Measurements from ENCODE around the gene SMAD5.

Gene SMAD5

DNA sequence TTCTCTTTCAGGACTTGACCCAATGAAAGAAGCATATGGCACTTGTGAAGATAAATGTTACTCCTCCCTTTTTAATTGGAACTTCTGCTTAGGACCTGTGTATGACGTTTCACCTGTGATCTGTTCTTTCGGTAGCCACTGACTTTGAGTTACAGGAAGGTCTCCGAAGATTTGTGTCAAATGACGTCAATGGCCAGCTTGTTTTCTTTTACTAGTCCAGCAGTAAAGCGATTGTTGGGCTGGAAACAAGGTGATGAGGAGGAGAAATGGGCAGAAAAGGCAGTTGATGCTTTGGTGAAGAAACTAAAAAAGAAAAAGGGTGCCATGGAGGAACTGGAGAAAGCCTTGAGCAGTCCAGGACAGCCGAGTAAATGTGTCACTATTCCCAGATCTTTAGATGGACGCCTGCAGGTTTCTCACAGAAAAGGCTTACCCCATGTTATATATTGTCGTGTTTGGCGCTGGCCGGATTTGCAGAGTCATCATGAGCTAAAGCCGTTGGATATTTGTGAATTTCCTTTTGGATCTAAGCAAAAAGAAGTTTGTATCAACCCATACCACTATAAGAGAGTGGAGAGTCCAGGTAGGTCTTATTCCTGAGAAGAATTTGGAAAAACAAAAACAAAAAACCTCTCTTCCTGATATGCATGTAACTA is 21.1 kb downstream of the SMAD5 start:
- DNase-seq (ENCODE audit: low read depth in 1 of 2, low spot score in 1 of 2): no peak

DNA sequence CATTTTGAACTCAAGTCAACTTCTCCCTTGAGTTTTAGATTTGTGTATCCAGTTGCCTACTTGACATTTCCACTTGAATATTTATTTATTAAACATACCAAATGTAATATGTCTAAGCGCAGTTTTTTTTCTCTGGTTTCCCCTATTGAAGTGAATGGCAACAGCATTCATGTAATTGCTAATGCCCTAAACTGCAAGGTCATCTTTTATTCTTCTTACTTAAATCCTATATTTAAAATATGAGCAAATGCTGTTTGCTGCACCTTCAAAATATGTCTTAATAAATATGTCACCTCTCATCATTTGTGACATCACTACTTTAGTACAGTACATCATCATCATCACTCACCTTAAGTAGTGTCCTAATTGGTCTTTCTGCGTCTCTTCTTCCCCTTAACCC is 22.4 kb downstream of the SMAD5 start:
- no peak for DNase-seq (ENCODE audit: low read depth in 1 of 2, low spot score in 1 of 2)

DNA sequence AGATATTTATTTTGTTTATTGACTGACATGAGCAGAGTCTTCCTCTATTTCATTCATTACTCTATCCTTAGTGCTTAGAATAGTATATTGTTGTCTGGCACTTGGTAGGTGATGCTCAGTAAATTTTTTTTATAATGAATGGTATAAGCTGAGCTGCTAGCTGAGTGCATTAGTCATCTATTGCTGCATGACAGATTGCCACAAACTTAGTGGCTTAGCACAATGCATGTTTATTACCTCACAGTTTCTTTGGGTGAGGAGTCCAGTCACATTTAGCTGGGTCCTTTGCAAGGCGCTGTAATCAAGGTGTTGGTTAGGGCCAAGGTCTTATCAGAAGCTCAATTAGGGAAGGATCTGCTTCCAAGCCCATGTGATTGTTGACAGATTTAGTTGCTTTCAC is 23.1 kb downstream of the SMAD5 start:
- DNase-seq (ENCODE audit: low read depth in 1 of 2, low spot score in 1 of 2): no peak

DNA sequence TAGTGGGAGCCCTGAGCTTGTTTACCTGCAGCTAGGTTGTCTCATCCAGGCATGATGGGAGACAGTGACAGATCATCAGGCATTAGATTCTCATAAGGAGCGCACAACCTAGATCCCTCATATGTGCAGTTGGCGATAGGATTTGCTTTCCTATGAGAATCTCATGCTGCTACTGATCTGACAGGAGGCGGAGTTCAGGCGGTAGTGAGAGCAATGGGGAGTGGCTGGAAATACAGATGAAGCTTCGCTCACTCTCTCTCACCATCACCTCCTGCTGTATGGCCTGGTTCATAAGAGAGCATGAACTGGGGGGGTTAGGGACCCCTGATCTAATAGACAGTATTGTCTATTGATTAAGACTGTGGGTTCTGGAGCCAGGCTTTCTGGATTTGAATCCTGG is 24.9 kb downstream of the SMAD5 start:
- DNase-seq (ENCODE audit: low read depth in 1 of 2, low spot score in 1 of 2): no peak

DNA sequence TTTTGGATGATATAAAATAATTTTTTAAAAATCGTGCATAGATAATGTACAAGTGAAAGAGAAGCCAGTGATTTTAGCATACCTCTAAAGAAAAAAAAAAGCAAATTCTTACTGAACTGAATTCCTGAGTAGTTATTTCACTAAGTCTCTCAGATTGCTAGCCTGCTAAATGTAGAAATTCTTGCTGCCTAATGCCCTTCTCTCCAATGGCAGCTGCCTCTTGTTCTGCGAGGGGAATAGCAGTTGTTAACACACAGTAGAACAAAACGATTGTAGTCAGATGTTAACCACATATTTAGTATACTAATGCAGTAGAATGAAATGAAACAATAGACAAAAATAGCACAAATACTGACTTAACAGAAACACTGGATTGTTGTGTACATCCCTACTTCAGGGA is 26.8 kb downstream of the SMAD5 start:
- no peak for DNase-seq (ENCODE audit: low read depth in 1 of 2, low spot score in 1 of 2)

DNA sequence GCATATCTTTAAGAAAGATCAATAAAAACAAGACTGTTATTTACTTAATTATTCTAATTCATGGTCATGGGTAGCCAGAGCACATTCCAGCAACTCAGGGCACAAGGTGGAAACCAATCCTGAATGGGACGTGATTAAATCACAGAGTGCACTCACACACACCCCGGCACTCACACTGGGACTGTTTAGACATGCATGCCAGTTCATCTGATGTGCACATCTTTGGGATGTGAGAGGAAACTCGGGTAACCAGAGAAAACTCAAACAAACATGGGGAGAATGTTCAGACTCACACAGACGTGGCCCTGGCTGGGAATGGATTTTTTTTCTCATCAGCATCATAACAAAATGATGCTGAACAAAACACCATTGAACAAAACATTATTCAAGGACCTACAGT is 29.4 kb downstream of the SMAD5 start:
- DNase-seq (ENCODE audit: low read depth in 1 of 2, low spot score in 1 of 2): no peak

DNA sequence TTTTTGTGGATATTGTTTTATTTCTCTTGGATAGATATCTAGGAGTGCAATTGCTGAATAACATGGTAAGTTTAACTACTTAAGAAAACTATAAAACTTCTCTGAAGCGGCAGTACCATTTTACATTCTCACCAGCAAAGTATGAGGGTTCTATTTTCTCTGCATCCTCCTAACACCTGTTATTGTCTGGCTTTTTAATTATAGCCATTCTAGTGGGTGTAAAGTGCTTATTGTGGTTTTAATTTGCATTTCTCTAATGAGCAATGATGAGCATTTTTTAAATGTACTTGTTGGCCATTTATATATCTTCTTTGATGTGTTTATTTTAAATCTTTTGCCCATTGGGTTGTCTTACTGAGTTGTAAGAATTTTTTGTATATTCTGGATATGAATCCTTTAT is 31.6 kb downstream of the SMAD5 start:
- no peak for DNase-seq (ENCODE audit: low read depth in 1 of 2, low spot score in 1 of 2)

DNA sequence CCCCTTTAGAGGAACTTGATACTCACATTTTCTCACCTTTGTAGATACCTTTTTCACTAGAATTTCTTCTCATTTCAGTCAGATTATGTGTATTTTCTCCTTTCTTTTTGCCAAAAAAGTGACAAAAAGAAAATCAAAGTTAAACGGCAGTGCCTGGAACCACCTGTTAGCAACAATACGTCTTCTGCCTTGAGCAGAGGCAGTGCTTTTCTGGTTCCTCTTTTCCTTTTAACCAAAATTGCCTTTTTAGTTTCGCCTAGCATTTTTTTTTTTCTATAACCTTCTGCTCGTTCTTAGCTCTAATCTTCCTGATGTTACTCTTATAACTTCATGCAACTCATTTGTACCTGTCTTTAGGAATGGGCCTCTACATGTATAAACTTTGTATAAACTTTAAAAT is 34.3 kb downstream of the SMAD5 start:
- no peak for DNase-seq (ENCODE audit: low read depth in 1 of 2, low spot score in 1 of 2)

DNA sequence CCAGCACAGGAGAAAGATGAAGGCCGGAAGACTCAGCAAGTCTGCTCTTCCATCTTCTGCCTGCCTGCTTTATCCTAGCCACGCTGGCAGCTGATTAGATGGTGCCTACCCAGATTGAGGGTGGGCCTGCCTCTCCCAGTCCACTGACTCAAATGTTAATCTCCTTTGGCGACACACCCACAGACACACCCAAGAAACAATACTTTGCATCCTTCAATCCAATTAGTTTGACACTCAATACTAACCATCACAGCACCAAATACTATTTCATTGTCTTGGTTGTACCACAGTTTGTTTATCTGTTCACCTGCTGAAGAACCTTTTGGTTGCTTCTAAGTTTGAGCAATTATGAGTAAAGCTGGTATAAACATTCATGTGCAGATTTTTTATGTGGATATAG is 36.6 kb downstream of the SMAD5 start:
- no peak for DNase-seq (ENCODE audit: low read depth in 1 of 2, low spot score in 1 of 2)

DNA sequence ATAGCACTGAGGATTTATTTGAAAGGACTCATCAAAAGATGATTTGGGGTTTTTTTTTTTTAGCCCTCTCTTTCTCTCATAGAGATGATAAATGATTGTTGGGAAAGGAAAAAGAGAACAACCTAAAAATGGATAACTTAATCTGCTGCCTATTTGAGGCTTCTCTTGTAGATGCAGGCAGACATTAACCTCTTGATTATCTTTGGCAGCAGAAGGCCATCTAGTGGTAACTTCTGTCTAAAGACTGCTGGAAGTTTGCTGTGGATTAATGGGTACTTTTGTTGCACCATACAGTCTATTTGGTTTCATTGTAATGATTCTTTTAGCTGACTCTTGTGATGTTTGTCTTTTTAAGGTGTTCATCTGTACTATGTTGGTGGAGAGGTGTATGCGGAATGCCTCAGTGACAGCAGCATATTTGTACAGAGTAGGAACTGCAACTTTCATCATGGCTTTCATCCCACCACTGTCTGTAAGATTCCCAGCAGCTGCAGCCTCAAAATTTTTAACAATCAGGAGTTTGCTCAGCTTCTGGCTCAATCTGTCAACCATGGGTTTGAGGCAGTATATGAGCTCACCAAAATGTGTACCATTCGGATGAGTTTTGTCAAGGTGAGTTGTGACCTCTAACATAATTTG is 41.5 kb downstream of the SMAD5 start:
- DNase-seq (ENCODE audit: low read depth in 1 of 2, low spot score in 1 of 2): no peak

DNA sequence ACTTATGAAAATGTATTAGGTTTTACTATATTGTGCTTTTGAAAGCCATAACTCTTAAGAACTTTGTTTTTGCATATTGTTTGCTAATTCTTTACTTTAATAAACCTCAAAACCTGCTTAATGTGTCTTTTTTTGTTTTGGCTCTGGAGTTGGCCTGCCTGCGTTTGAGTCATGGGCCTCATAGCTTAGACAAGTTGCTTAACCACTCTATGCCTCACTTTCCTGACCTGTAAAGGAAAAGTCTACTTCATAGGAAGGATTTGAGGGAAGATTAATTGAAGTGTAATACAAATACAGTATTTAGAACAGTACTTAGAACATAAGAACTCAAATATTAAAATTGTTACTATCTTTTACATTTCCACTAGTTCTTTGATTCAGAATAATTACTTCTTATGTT is 50.0 kb downstream of the SMAD5 start:
- no peak for DNase-seq (ENCODE audit: low read depth in 1 of 2, low spot score in 1 of 2)

DNA sequence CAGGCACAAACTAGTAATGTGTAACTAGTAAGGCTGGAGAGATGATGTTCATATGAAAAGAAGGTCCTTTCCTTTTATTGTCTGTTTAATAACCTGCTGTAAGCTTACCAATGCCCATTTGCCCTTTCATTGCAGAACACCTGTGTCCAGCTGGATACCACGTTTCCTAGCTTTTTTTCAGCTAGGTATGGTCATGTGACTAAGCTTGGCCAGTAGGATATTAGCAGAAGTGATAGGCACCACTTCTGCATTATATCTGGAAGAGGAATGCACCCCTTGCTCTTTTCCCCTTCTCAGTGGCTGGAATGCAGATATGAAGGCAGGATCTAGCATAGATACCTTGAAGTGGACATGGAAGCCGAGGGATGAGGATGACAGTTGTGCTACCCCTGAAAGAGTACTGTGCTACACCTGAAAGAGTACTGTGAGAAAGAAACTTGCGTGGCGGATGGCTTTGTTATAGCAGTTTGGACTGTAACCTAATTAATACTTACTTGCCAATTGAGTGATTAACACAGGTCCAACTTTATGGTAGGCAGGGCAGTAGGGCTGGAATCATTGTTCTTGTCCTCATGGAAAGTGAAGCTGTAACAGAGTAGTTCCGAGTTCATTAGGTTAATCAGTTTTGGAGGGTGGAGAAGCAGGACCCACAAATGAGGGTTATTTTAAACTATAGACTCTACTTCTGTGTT is 53.5 kb downstream of the SMAD5 start:
- no peak for DNase-seq (ENCODE audit: low read depth in 1 of 2, low spot score in 1 of 2)

DNA sequence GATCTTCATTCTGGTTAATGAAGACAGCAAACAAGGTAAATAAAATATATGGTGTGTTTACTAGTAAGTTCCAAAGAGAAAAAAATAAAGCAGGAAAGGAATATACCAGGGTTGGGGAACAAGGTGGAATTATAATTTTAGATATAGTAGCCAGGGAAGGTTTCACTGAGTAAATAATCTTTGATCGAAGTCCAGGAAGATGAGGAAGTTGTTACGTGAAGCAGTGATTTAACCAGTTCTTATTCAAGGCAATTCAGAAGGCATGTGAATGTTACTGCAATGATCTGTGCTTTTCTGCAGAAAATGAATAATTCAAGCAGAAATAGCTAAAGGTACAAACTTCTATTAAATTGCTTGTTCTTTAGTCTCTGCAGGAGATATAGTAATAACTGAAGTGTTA is 54.2 kb downstream of the SMAD5 start:
- no peak for DNase-seq (ENCODE audit: low read depth in 1 of 2, low spot score in 1 of 2)

DNA sequence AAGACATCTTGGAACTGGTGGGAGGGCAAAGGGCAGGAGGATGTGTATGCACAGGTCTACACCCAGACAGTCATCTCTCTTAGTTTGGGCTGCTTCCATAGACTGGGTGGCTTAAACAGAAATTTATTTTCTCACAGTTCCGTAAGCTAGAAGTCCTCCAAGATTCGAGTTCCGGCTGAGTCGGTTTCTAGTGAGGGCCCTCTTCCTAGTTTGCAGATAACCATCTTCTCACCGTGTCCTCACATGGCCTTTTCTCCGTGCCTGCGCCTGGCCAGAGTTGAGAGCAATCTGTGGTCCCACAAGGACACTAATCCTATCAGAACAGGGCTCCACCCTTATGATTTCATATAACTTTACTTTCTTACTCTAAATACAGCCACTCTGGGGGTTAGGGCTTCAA is 56.2 kb downstream of the SMAD5 start:
- DNase-seq (ENCODE audit: low read depth in 1 of 2, low spot score in 1 of 2): no peak

DNA sequence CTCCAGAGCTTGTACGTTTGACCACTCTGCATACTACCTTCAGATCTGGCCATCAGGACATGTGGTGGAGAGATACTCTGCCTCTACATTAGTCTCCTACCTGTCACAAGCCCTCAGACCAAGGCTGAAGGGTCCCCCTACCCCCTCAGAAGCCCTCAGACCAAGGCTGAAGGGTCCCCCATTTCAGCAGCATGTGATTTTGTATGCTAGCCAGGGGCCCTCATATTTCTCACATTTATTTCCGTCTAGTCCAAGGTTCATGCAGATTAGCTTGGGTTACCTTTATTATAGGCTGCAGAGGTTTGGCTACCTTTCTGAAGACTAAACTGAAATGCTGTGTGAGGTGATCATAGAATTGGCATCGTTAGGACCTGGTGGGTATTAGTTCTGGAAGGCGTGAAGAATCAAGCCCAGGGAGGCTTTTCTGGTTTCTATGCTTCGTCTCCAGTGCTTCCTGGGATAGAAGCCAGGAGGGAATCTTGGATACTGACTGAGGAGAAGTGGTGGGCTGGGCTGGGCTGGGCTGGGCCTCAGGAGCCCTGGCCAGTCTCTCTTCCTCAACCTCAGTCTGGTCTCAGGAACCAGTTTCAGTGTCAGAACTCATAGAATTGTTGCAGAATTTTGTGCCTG is 57.6 kb downstream of the SMAD5 start:
- no peak for DNase-seq (ENCODE audit: low read depth in 1 of 2, low spot score in 1 of 2)

DNA sequence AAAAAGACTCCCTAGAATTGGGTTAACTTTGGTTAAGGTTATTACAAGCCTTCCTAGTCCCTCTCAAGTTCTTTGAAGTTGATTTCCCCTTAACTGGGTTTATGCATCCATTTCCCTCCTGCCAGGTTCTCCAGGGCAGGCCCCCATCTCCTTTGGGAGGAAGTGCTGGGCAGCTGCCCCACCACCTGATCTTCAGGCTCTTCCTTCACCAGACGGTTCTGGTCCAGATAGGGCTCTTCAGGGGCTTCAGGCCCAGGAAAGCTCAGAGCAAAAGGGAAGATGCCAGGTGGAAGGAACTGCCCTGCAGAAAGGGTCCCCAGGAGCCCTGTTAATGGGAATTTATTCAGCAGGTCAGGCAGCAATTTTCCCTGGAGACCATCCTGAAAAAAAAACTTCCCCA is 58.3 kb downstream of the SMAD5 start:
- DNase-seq (ENCODE audit: low read depth in 1 of 2, low spot score in 1 of 2): no peak

DNA sequence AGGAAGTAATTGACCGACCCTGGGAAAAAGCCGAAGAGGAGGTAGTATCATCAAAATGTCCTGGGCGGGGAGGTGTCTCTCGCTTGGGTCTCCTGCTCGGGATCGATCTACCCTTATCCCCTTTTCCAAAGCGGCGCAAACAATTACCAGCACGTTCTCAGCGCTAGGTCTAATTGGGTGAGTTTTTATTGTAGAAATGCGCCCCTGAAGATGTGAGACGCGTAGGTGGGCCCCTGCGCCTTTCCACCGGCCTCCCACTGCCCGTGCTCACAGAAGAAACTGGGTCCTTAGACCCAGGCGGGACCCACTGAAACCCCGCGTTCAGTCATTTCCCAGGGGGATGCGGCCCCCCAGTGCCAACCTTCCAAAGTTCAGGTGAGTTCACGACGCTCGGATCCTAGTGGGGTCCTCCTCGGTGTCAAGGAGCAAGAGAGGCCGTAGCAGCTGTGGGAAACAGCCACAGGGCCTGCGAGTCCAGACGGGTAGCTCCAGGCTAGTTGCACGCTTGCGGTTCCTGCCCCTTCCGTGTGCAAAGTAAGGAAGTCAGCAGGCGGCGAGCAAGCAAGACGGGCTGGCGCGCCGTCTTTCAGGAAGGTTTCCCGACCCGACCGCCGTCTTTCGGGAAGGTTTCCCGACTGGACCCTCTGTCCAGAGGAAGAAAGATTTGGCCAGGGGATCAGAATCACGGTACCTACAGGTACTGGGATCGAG is 58.8 kb downstream of the SMAD5 start:
- DNase-seq (ENCODE audit: low read depth in 1 of 2, low spot score in 1 of 2): no peak

DNA sequence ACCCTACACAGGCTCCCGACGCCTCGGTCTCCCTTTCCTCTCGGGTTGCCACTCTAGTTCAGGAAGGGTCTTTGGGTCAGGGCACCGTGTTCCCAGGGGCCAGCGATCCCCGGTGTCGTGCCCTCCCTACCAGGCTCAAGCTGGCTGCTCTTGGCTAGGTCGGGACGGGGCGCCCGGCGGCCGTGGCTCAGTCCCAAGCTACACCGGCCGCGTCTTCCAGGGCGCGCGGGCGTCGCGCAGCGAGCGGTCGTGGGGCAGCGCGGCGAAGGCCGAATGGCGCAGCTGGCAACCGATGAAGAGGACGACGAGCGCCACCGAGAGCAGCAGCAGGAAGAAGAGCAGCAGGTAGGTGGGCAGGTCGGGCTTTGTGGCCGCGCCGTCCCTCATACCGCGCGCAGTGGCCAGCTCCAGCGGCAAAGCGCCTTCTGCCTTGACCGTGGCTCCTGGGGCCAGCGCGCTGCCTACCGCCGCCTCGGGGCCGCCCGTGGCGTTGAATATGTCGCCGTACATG is 59.4 kb downstream of the SMAD5 start:
- DNase-seq (ENCODE audit: low read depth in 1 of 2, low spot score in 1 of 2): no peak

DNA sequence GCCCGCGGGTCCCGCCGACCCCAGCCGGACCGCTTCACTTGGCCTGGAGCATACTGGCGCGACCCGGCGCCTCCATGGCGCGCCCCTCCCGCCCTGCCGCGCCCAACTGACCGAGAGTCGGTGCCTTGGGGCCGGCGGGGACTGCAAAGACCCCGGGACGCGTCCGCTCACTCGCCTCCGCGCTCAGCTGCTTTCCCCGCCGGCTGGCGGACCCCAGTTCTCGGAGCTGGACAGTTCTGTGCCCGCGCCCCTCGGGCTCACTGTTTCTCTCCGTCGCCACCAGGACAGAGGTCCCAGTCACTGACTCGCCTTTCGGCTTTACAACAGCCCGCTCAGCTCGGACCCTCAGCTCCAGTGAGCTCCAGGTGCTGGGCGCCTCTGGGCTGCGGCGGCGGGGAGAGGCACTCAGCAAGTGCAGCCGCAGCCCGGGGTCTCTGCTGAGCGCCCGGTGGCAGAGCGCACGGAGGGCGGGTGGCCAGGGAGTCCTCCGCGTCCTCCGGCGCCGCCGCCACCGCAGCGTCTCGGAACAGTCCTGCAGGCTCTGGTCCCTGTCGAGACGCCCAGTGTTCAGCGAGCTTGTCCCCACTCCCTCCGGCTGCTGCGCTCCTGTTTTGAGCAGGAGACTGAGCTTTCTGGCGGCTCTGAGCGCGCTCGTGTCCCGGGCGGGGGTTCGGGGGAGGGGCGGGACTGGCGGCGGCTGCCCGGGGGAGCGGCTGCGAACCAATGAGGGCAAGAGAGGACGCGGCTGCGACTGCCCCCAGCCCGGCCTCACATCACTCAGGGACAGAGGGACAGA is 60.1 kb downstream of the SMAD5 start, which contains the start of gene SMIM32:
SMIM32 (minus strand) TSS at position 637 of the 796 bp plus-strand sequence. CDS start 638 bp downstream, outside the sequence.
- no peak for DNase-seq (ENCODE audit: low read depth in 1 of 2, low spot score in 1 of 2)

DNA sequence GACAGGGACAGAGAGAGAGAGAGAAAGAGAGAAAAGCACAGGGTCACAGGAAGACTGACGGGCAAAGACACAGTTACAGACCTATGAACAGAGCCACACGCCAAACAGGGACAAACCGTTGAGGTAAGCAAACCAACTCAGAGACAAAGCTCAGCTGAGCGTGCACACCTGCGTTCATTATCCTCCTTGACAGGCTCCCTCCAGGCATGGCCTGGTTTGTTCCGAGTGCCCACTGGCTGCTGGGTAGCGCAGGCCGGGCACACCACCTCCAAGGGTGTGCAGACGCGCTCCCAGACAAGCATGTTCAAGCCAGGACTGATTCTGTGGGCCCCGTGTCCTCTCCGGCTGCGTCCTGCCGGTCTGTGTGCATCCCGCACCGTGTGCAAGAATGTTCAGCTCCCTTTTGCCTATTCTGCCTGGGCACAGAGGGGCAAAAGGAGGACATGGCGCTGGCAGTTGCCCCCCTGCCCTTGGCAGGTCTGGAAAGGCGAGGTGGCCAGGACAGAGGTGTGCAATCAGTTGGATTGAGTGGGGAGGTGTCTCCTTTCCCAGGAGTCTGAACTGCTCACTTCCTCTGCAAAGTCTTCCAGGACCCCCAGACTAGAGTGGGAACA is 60.8 kb downstream of the SMAD5 start:
- DNase-seq (ENCODE audit: low read depth in 1 of 2, low spot score in 1 of 2): no peak

Data from activated T-helper 1 cell treated with anti-CD3 and anti-CD28 coated beads, Interleukin-2, amount 50 U/mL, for 16 hours (primary cell).